AG04449 (cell line): ENCODE results near the gene LDB3.

Experiments used
- CTCF ChIA-PET: fragments of 350-600 bp; formaldehyde crosslinking; extraction: SDS; loops from one replicate; lab custom pipeline; 2021; ENCODE audit warnings: antibody characterized with exemption; lab: Yijun Ruan, JAX
- POLR2A ChIA-PET: fragments of 400-600, 350-600 bp; formaldehyde crosslinking; extraction: SDS; loops from one replicate; lab custom pipeline; 2020; ENCODE audit warnings: antibody characterized with exemption, inconsistent platforms; lab: Yijun Ruan, JAX
- DNase-seq: peaks from one replicate; pipeline ENCODE4 v3.0.0-alpha.2; 2010; ENCODE audit warnings: low read depth, low spot score
- H3K4me3 ChIP-seq: 2 replicates; pipeline ENCODE4 v1.5.1; 2011; ENCODE audit warnings: low read depth, mild to moderate bottlenecking, control low read depth, low read length
- CTCF ChIP-seq: IDR thresholded peaks from one replicate; pipeline ENCODE4 v1.5.1; 2011; ENCODE audit warnings: mild to moderate bottlenecking, moderate library complexity, low read length, control low read depth, inconsistent platforms; ENCODE audit not compliant: insufficient read depth; ENCODE audit errors: missing control alignments

Gene LDB3

GRCh38 chr10:86668297-86669165, at the start of gene LDB3:
LDB3 (plus strand) TSS chr10:86668511; CDS start chr10:86668692, 181 bp downstream.
- peak; percentile 41 for DNase-seq
- ChIA-PET POLR2A (no interaction called here), CTCF (interaction anchor here (1.1 to 2.1 kb wide), 3 partner anchors 8 to 22 kb away, joined by 3 to 11 read pairs (median 5); no protein-coding TSS in a partner anchor)
- H3K4me3 ChIP-seq = peak within 1 kb of the TSS; percentile 48
- TF ChIP-seq CTCF = no peak

- DNase-seq = no peak
- ChIA-PET POLR2A (no interaction called here), CTCF (interaction anchor here (0.8 kb wide), 1 partner anchor 14 kb away, joined by 3 read pairs; no protein-coding TSS in a partner anchor)
- TF ChIP-seq CTCF = no peak
- no peak overlapping the region for H3K4me3 ChIP-seq
Observed at GRCh38 chr10:86628311-86628710, 40.0 kb upstream of the LDB3 start.

GRCh38 chr10:86630079-86630478, 38.2 kb upstream of the LDB3 start:
- CTCF ChIA-PET = interaction anchor here (0.9 to 1.4 kb wide), 4 partner anchors 9 to 230 kb away, joined by 3 read pairs; no protein-coding TSS in a partner anchor
- no peak overlapping the region for H3K4me3 ChIP-seq
- no peak for DNase-seq
- POLR2A ChIA-PET = no interaction called here
- TF ChIP-seq CTCF = no peak

- POLR2A ChIA-PET = no interaction called here
Observed at GRCh38 chr10:86632009-86632800, 36.1 kb upstream of the LDB3 start.

GRCh38 chr10:86632951-86633350, 35.4 kb upstream of the LDB3 start:
- DNase-seq = no peak
- ChIA-PET POLR2A (no interaction called here), CTCF (interaction anchor here (0.8 to 1.3 kb wide), 4 partner anchors 10 to 24 kb away, joined by 3 to 4 read pairs (median 3); no protein-coding TSS in a partner anchor)
- no peak overlapping the region for H3K4me3 ChIP-seq
- TF ChIP-seq CTCF = no peak

More at GRCh38 chr10:86632009-86632800, 36.1 kb upstream of the LDB3 start:
- TF ChIP-seq CTCF = peak; percentile 51
- no peak for DNase-seq
- CTCF ChIA-PET = interaction anchor here (0.5 to 1.3 kb wide), 7 partner anchors 10 to 109 kb away, joined by 3 to 4 read pairs (median 3); no protein-coding TSS in a partner anchor
- peak overlapping the region; percentile 44 for H3K4me3 ChIP-seq
